GM12864 (cell line): ENCODE data around the gene MPPED1.

Experiments
- DNase-seq: peaks from one replicate; pipeline ENCODE4 v3.0.0-alpha.2; 2011; ENCODE audit warnings: low read depth
- H3K4me3 ChIP-seq: 2 replicates; pipeline ENCODE4 v1.5.1; 2011; ENCODE audit warnings: mild to moderate bottlenecking, low read depth, low read length, control low read depth
- CTCF ChIP-seq: IDR thresholded peaks from 2 replicates; pipeline ENCODE4 v1.5.1; 2011; ENCODE audit warnings: low read depth, mild to moderate bottlenecking, moderate library complexity, low read length, control low read depth, inconsistent platforms; ENCODE audit errors: missing control alignments

The MPPED1 gene

GRCh38 chr22:43529461-43529860 lies 117.6 kb downstream of the MPPED1 start:
- DNase-seq: no peak
- TF ChIP-seq CTCF: no peak
- no peak overlapping the region for H3K4me3 ChIP-seq

- DNase-seq: no peak
- H3K4me3 ChIP-seq: no peak overlapping the region
- TF ChIP-seq CTCF: no peak
These were observed 118.1 kb downstream of the MPPED1 start for GRCh38 chr22:43529934-43530333.

- no peak for DNase-seq
- TF ChIP-seq CTCF: no peak
- no peak overlapping the region for H3K4me3 ChIP-seq
These were observed 118.8 kb downstream of the MPPED1 start for GRCh38 chr22:43530349-43531201.

GRCh38 chr22:43531651-43532050 lies 119.8 kb downstream of the MPPED1 start:
- no peak for TF ChIP-seq CTCF
- DNase-seq: no peak

GRCh38 chr22:43532301-43533155 lies 120.7 kb downstream of the MPPED1 start:
- no peak for TF ChIP-seq CTCF
- H3K4me3 ChIP-seq: no peak overlapping the region
- DNase-seq: no peak

More at GRCh38 chr22:43531651-43532050, 119.8 kb downstream of the MPPED1 start:
- H3K4me3 ChIP-seq: no peak overlapping the region

- DNase-seq: no peak
- no peak for TF ChIP-seq CTCF
These were observed 121.3 kb downstream of the MPPED1 start for GRCh38 chr22:43533156-43533530.

More at GRCh38 chr22:43533156-43533530, 121.3 kb downstream of the MPPED1 start:
- no peak overlapping the region for H3K4me3 ChIP-seq
